HS-27A (cell line): ENCODE results near the gene AOX1.
A peak's percentile ranks its signal among the peaks of the same experiment; 100 is the strongest.
"Not testable (repeated sequence)": the region's sequence is repeated elsewhere in the genome, so short reads cannot be mapped to it uniquely, and the experiment has no call there.

ENCODE experiments used
- DNase-seq: peaks from one replicate; pipeline ENCODE4 v3.0.0-alpha.2; 2012; ENCODE audit warnings: low read depth, missing footprints

AOX1 gene

DNA sequence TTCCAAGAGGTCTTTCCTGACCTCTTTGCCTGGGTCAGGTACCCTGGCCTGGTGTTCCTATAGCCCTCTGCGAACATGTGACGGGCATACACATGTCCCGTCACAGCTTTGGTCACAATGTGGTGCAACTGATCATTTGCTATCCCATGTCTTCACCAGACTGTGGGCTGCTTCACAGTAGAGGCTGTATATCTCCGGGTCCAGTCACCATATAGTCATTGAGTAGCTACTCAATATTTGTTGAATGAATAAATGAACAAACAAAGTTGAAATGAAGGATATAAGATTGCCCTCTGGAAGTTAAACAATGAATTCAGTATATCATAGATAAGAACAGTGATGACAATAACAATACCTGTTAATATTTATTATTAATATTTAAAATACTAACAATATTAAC lies 16.8 kb downstream of the AOX1 start:
- no peak for DNase-seq

DNA sequence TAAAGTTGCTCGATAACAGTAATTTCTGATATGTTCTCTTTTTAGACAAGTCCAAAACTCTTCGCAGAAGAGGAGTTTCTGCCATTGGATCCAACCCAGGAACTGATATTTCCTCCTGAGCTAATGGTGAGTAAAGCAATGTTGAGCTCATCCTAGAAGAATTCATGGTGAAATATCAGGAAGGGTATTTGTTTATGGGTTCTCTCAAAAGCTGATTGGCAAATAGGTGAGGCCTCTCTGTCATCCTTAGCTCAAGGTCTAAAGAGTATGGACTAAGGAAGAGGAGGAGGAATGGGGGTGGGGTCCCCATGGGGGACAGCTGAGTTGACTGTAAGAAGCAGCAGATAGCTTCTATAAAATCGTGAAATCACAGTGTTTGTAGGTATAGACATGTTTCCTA lies 18.2 kb downstream of the AOX1 start:
- no peak for DNase-seq

DNA sequence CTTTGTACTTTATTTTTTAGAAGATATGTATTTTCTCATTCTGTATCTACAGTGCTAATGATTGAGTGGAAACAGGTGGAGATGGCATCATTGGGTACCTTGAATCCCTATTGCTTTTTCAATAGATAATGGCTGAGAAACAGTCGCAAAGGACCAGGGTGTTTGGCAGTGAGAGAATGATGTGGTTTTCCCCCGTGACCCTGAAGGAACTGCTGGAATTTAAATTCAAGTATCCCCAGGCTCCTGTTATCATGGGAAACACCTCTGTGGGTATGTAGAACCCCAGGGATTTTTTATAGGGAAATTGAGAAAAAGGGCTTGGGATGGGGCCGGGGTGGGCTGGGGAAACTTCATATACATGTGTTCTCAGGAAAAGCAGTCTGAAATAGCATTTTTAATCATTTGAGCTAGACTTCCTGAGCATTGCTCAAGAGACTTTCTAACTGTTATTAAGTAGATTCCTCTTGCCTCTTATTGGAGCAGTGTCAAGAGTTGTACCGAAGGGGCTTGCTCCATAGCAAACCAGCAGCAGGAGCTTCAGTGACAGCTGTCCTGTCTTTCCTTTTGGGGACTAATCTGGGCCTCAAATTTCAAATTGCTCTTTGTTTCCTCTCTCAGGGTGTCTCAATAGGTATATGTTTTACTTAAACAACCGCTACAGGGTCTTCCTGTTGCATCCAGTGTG lies 18.9 kb downstream of the AOX1 start:
- no peak for DNase-seq

DNA sequence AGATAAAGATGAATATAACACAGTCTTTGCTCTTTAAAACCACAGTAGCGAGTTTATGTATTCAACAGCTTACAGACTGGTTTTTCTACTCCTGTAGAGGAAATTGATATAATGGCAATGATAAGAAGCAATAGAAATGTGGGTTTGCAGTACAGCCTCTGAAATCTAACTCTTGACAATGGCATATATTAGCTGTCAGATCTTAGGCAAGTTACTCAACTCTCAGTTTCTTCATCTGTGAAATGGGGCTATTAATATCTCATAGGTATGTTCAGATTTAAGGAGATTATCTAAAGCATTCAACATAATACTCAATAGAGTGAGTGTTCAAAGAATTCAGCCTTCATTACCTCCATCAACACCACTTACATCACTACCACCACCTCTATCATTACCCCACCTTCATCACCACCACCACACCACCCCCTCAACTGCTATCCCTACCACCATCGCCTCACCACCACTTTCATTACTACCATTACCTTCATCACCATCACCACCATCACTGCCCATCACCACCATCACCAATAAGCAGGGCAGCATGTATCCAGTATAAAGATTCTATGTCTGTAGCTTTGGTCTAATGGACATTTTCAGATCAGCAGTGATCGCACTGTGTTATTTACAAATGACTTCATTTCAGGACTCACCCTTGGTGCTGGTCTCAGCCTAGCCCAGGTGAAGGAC lies 22.7 kb downstream of the AOX1 start:
- DNase-seq, result no peak

DNA sequence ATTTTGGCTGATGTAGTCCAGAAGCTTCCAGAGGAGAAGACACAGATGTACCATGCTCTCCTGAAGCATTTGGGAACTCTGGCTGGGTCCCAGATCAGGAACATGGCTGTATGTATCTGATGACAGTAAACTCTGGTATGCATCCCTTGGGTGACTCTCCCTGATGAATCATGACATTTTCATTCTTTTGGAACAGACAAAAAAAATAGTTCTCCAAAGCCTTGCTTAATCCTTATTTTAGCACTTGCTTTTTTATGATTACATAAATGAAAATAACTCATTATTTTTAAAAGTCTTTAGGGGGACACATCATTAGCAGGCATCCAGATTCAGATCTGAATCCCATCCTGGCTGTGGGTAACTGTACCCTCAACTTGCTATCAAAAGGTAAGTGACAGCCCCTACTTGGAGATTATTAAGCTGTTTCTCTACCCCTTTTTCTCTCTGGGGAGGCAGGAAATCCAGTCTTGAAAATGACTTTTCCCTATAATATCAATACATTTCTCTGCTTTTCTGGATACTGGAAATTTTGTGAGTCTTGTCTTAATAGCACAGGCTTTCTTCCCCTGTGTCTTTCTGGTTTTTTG lies 23.3 kb downstream of the AOX1 start:
- DNase-seq, result peak; percentile 94

DNA sequence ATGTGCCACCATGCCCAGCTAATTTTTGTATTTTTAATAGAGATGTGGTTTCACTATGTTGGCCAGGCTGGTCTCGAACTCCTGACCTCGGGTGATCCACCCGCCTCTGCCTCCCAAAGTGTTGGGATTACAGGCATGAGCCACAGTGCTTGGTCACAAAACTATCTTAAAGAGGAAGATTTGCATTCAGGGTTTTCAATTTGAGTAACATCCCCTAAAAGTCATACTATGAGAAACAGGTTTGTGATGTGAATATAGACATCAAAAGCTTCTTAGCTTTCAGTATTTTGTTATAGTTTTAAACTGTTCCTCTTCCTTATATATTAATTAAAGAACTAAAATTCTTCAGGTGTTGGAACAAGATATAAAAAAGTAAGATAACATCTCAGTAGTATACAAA lies 24.4 kb downstream of the AOX1 start:
- DNase-seq, result not testable (repeated sequence)

DNA sequence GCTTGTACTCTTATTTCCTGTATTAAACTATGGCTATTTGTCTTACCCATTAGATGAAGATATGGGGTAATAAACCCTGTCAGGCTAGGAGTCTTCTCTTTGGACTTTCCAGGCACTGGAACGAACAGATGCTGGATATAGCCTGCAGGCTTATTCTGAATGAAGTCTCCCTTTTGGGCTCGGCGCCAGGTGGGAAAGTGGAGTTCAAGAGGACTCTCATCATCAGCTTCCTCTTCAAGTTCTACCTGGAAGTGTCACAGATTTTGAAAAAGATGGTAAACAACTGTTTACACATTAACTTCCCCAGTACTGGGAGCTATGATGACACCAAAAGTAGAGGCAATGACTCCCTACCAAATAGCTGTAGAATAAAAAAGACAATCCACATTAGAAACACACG lies 27.9 kb downstream of the AOX1 start:
- no peak for DNase-seq

DNA sequence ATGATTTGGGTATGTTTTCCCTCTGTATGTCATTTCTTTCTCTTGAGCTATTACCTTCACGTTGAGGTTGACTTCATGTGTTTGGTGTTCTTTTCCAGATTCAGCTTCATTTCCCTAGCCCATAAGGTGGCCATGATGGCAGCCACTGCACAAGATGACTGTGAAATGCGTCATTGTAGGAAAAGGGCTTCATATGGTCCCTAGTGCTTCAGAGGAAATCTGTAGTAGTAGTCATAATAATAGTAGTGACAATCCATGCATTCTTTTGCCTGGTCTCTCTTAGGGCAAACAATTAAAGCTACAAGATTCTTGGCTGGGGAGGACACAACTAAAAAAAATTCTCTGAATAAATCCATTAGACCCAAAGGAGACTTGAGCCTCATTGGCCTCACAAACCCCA lies 28.4 kb downstream of the AOX1 start:
- DNase-seq, result no peak

DNA sequence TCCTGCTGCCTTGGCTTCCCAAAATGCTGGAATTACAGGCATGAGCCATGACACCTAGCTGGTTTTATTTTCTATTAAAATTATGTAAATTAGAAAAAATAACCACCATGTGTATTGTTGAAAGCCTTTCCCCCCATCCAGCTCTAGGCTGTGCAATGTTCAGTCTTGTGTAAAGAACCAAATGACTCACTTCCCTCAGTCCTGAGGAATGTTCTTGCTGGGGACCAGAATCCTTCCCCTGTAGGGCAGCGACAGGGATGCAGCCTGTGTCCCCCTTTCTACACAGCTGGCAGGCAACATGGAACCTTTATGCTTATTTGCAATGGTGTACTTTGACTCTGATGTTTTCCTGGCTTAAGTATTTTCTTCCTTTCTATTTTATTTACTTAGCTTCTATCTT lies 29.4 kb downstream of the AOX1 start:
- peak; percentile 72 for DNase-seq

DNA sequence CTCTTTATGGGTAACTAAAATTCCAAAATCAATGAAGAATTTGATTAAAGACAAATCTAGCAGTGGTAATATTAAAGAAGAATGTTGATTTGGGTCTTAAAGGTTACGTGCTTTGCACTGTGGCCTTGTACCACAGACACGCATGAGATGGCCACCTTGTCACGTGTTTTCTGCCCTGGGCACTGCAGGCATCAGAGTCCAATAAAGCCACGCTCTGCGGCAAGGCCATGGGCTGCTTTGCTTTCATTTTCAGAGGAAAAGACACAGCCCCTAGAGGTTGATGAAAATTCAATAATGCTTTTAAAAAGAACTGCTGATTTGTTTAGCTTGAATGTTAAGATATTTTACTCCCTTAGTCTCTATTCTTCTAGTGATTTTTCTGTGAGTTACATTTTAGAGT lies 30.4 kb downstream of the AOX1 start:
- no peak for DNase-seq

DNA sequence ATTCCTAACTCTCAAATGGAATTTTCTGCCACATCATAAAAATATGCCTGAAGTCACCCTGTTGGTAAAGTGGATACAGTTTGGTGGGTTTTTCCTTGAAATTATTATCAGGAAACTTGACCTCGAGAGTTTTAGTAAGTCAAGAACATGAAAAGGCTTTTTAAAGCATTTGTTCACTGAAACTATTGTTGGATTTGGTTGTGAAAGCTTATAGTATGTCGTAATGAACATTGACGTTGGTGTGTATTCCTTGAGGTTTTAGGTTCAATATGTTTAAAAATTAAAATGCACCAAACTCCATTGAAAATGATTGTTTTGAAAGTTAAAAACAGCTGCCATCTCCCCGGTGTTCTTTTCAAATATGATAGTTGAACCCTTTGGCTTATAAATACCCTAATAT lies 30.8 kb downstream of the AOX1 start:
- DNase-seq, result no peak

DNA sequence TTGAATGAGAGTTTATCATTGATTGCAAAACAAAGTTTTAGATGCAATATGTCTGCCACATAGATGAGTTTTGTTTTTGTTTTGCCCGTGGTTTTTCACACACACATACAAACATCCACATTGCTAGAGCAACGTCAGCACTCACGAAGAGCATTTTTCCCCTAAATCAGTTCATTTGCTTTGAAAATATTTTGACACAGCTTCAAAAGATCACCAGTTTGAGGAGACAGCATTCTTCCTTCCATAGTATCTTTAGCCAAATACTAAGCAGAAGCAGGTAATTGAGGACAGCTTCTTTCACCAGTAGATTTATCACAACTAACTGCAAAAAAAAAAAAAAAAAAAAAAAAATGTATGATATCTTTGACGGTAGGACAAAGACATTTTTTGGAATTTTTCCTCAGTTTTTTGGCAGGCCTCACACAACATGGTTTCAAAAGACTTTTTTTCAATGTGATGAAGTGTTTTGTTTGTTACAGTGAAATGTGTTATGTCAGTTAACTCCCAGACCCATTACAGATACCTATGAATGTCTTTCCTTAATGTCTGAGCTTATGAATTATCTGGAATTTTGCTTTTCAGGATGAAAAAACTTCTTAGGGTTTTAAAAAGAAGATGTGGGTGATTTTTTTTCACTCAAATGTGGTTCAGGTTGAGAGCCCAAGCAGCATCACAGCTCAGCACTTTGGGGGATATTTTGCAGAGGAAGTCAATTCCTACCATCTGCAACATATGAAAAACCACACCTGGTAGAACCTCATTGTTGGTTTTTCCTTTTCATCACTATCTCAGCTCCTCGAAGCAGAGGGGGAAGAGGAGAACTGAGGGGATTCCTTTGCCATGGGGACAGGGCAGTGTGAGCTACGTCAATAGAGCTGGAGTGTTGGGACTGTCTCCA lies 31.6 kb downstream of the AOX1 start:
- no peak for DNase-seq

DNA sequence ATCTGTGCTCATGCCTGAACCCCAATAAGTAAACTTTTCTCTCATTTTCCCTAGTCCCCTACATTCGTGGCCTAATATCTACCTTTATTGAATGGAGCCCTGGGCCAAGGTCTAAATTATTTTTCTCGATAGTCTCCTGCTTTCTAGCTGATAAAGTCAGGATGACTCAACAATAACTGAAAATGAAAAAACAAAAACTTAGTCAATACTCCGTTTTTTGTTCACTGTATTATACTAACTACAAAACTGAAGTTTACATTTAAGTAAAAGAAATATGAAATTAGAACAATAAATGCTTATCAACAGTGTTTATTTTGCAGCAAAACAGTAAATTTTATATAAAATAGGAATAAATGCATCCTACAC lies 32.2 kb downstream of the AOX1 start:
- DNase-seq, result no peak

DNA sequence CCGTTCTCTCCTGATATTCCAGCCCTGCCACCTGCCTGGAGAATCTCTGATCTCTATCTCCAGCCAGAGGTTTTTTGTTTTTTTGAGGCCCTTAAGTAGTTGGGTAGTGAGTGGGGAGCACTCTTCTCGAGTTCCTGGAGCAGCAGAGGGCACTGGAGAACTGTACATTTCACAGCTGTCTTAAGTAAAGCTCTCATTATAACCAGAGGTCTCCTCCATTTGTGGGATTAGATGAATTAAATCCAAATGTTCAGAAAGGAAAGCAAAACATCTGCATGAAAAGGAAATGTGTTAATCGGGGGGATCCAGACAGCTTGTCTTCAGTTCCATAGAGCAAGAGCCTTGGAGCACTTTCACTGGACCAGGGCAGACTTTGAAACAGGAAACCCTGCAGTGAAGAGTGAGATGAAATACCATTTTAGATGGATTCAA lies 32.8 kb downstream of the AOX1 start:
- DNase-seq, result no peak

DNA sequence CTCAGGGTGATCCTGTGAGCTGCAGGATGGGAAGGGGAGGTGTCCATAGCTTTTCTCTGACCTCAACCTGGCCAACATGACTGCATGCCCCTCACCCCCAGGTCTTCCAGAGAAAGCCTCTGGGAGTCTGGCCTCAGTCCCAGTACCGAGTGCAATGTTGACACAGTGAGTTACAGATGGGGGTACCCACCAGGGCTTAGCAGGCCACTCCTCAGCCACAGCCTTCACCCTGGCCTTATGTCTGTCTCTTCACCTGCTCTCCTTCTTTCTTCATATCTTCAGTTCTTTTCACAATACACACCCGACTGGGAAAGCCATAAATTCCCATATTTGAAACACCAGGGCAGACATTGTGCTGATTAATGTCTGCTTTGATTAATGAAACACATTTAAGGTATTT lies 33.5 kb downstream of the AOX1 start:
- DNase-seq, result no peak

DNA sequence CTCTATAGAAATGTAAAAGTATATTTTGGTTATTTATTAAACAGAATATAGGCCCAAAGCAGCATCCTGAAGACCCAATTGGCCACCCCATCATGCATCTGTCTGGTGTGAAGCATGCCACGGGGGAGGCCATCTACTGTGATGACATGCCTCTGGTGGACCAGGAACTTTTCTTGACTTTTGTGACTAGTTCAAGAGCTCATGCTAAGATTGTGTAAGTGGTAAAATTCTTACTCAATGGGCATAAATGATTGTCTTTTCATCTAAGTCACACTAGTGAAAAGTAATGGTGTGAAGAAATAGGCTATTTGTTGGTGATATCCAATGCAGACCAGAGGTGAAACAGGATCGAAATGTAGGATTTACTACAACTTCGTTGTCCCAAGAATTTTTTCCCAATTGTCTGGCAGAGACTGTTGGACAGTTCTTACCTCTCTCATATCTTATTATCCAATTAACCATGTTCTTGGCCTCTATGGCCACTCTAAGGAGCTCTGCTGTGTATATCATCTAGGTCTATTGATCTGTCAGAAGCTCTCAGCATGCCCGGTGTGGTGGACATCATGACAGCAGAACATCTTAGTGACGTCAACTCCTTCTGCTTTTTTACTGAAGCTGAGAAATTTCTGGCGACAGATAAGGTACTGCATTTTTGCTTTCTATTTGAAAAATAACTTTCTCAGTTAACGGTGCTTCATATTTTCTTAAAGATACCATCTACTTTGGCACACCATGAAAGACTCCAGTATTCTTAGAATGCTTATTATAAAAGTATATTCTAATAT lies 35.0 kb downstream of the AOX1 start:
- no peak for DNase-seq

DNA sequence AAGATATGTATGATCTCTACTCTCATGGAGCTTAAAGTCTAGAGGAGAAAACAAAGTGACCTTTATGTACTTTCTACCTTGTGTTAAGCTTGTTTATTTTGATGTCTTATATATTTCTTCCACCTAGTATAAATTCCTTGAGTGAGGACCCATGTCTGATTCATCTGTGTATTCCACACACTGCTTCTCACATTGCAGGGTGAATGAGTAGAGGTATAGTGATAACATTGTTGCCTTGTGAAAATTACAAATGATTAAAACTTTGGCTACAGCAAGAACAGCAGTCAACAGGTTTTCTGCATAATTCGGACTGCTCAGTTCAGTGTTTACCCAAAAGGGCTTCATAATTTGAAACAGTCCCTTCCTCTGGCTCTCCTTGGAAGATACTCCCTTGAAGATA lies 36.3 kb downstream of the AOX1 start:
- no peak for DNase-seq

DNA sequence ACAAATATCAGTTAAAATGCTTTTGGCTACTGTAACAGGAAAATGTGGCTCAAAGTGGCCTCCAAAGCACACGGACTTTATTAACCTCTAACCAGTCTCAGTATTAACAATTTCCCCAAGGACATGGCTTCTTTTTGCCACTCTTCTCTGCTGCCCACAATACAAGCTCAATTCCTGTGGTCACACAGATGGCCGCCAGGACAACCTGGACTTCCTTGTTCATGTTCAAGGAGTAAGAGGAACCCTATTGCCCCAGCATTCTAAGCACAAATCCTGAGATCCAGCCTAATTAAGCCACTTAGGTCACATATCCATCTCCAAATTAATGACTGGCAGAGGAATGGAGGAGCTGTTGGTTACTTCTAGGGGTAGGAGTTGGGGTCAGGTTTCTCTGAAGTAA lies 38.2 kb downstream of the AOX1 start:
- no peak for DNase-seq

DNA sequence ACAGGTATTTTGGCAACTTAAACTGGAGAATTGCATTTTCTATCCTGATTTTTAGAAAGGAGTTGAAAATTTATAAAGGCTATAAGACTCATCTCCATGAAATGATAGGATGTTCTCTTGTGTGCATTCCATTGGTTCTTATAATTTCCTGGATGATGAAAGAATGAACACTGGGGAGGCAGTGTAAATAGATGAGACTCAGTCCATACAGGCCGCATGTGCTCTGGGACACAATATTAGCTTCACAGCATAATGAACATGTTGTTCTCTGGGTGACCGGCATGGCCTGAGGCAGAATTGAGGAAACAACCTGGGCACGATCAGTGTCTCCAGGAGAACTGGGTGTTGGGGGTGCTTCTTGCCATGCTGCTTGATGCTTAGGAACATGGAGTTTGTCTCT lies 38.8 kb downstream of the AOX1 start:
- DNase-seq, result no peak

DNA sequence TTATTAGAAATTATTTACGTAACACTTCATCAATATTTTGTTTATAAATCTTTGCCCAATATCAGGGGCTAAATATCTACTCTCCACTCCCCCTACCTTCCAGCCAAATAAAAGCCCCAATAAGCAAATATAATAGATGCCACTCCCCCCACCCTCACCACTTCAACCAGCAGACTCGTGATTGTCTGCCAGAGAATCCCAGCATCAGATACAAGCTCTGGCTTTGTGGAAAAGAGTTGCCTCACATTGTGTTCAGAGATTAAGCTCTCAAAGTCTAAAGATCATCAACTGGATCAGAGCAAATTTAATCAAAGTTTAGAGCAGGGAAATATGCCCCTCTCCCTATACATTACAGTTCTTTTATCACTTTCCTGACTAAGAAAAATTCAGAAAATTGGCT lies 39.5 kb downstream of the AOX1 start:
- DNase-seq, result no peak

DNA sequence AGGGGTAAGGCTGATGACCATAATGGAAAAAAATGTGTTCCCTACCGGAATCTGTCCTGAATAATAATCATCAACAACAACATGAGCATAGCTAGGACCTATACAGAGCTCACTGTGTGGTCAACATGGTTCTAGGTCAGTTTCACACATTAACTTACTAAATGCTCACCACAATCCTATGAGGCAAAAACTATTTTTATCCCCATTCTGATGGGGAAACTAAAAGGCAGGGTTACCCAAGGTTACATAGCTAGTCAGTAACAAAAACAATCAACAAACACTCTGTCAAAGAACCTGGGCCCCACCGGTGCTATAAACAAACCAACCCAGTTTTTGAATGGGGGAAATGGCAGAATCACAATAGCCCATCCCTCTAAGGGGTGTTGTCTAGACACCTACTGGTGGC lies 40.1 kb downstream of the AOX1 start:
- DNase-seq, result no peak
